Activated naive CD4-positive, alpha-beta T cell treated with anti-CD3 and anti-CD28 coated beads, Interleukin-2, amount 50 U/mL, for 72 hours (primary cell): ENCODE results near the gene C3orf18. TPM values are rescaled to one million over a fixed set of nuclear protein-coding genes. Genes with fewer than 3 reads are reported as not detected.

ENCODE experiments used
- ATAC-seq, 2 donors: fragments of 150-1000 bp; cut with Tn5 transposase; 2 replicates each; pipeline ENCODE4 v1.10.0; 2021; ENCODE audit warnings: mild to moderate bottlenecking in 2 of 2, moderate library complexity in 2 of 2
- DNase-seq, 2 donors: peaks; one replicate each; pipeline ENCODE4 v3.0.0; 2021 to 2022; ENCODE audit warnings: low spot score in 2 of 2
- H3K27ac Mint-ChIP-seq, 2 donors: one replicate each; pipeline ENCODE4 v1.8.0; 2022; ENCODE audit warnings: mild to moderate bottlenecking in 2 of 2, mixed read lengths in 2 of 2
- H3K36me3 Mint-ChIP-seq, 2 donors: one replicate each; pipeline ENCODE4 v1.8.0; 2022; ENCODE audit warnings: mixed read lengths in 2 of 2
- H3K9me3 Mint-ChIP-seq, 2 donors: one replicate each; pipeline ENCODE4 v1.8.0; 2022; ENCODE audit warnings: mixed read lengths in 2 of 2
- total RNA-seq, 2 donors: library from RNA; stranded (reverse); gene quantifications; one replicate each; pipeline ENCODE4 v1.2.3, GENCODE V29; 2022

C3orf18 gene
- total RNA-seq, 2 donors from 2014 or later = 21.4 to 42.4 TPM

DNA sequence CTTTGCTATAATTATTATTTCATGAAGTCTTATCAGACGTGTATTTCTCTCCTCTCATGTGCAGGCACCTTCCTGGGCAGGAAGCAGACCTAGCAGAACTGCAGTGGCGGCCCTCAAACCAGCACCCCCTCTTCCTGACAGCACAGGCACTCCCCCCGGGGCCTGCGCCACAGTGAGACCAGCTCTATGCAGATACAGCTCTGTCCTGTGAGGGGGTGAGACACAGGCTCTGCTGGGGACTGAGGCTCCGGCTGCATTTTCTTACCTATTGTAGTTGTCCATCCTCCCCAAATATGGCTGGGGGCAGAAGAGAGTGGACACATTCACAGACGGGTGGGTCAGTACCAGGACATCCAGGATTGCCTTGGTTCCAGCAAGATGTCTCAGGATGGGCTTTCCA lies 39.0 kb upstream of the C3orf18 start:
- H3K27ac Mint-ChIP-seq = peak overlapping the region; percentile 98 to 99
- H3K36me3 Mint-ChIP-seq = peaks cover 80 to 85% of the 10 kb centered on the region in 2 donors
- H3K9me3 Mint-ChIP-seq = no peaks in the 10 kb centered on the region
- ATAC-seq (no peak), DNase-seq (peak in 1 of 2 donors; percentile 53)

DNA sequence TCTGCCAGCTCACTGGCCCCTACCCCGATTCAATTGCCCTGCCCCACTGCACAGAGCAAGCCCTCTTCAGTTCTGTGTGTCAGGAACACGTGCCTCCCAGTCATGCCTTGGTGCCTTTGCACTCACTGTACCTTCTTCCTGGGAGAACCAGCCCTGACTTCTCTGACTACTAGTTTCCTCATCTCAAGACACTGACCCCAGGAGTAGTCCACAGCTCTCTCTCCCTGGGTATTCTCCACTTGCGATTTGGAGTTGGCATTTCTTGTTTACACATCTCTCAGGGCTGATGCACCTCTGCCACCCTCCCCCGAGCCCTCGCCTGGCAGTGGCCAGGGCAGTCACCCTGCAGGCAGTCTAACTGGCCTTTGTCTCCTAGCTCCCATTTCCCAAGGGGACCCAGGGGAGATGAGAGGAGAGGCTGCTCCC lies 38.4 kb upstream of the C3orf18 start:
- Mint-ChIP-seq H3K9me3 (no peaks in the 10 kb centered on the region), H3K27ac (peak overlapping the region; percentile 98 to 99), H3K36me3 (peaks cover 74 to 82% of the 10 kb centered on the region in 2 donors)
- no peak for ATAC-seq
- DNase-seq = no peak

DNA sequence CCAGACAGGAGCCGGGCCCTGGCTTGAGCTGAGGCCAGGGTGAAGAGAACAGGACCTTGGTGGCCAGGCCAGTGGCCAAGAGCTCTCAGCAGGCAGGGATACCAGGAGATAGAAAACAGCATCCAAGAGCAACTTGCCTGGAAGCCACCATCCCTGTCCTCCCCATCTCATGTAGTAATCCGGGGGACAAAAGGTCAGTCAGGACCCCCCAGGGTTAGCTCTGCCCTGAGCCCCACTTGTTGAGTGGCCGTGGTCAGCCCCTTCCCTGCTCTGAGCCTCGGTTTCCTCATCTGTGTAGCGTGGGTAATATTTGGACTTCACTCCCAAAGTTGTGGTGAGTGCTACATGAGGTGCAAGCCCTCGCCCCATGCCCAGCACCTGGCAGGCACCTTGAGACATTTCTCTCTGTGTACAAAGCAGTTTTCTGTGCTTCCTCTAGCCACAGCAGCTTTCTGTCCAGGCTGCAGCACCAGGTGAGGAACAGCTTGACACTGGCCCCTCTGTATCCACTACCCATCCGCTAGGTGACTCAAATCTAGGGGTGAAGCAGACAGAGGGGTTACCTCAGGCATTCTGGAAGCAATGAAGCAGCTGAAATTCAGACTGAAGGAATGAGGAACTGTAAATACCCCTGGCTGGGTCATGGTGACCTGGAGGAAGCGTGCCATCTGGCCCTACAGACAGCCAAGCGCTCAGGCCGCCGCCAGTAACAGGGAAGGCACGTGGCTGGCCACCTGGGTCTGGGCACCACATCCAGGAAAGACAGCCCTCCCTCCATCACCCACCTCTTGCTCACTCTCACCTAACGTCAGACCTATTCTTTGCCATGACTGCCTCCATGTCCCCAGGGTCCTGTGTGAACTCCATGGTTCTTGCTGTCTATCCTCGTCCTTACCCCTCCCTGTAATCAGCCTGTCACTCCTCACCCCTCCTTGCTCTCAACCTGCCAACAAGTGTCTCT lies 37.4 kb upstream of the C3orf18 start:
- no peak for DNase-seq

DNA sequence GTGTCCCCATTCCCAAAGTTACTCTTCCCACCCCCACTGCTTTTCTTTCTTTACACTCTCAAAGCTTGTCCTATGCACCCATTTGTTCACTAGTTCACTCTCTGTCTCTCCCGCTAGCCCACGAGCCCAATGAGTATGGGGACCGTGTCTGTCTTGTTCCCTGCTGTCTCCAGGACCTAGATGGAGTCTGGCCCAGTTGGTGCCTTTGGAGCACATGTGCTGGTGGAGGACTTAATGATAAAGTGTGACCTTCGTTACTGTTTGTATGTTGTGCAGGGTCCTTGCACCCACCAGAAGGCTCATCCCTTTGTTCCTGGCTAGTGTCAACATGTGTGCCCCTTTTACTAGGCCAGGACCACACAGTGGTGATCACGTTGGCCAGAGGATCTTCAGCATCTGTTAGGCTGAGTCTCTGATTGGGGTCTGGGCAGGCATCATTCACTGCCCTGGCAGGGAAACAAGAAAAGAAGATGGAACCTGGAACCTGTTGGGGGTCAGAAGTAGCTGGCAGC lies 36.6 kb upstream of the C3orf18 start:
- Mint-ChIP-seq H3K9me3 (no peaks in the 10 kb centered on the region), H3K27ac (peak overlapping the region; percentile 98 to 99)

More for the DNA sequence above, 37.4 kb upstream of the C3orf18 start:
- ATAC-seq = no peak
- no peaks in the 10 kb centered on the region for H3K9me3 Mint-ChIP-seq
- H3K27ac Mint-ChIP-seq = peak overlapping the region; percentile 98 to 99
- peaks cover 68 to 76% of the 10 kb centered on the region in 2 donors for H3K36me3 Mint-ChIP-seq

DNA sequence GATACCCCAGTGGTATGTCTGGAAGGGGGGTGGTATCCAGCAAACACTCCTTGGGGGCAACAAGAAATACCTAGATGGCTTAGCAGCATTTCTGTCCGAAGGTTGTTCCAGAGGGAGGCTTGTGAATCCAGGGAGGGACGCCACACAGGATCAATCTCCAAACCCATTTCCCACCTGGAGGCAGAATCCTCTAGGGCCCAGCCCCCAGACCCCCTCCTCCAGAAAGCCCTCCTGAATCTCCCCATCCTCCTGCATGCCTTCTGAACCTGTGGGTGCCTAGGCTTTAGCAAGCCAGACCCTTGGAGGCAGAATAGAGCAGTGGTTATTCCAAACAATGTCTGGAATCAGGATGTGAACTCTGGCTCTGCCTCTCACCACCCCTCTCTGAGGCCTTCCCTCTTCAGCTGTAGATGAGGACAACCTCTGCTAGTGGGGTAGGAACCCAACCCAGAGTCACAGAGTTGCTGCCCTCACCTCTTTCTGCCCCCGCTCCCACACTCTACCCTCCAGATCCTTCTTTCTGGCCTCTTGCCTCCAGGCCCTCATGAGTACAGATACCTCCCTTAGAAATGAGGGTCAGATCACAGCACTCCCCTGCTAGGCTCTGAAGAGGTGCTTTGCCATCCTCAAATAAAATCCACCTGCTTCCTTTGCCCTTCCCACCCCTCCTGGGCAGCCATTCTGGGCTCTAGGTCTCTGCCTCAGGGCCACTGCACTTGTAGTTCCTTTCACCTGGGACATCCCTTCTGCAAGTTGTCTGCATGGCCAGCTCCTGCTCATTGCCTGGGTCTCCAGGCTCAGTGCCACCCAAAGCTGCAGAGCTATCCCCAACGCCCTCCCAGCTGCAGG lies 35.9 kb upstream of the C3orf18 start:
- DNase-seq (no peak), ATAC-seq (no peak)
- H3K27ac Mint-ChIP-seq = peak overlapping the region; percentile 98 to 99
- H3K9me3 Mint-ChIP-seq = no peaks in the 10 kb centered on the region
- peaks cover 59 to 76% of the 10 kb centered on the region in 2 donors for H3K36me3 Mint-ChIP-seq

More for the DNA sequence above, 36.6 kb upstream of the C3orf18 start:
- DNase-seq = no peak
- peaks cover 63 to 76% of the 10 kb centered on the region in 2 donors for H3K36me3 Mint-ChIP-seq
- no peak for ATAC-seq

DNA sequence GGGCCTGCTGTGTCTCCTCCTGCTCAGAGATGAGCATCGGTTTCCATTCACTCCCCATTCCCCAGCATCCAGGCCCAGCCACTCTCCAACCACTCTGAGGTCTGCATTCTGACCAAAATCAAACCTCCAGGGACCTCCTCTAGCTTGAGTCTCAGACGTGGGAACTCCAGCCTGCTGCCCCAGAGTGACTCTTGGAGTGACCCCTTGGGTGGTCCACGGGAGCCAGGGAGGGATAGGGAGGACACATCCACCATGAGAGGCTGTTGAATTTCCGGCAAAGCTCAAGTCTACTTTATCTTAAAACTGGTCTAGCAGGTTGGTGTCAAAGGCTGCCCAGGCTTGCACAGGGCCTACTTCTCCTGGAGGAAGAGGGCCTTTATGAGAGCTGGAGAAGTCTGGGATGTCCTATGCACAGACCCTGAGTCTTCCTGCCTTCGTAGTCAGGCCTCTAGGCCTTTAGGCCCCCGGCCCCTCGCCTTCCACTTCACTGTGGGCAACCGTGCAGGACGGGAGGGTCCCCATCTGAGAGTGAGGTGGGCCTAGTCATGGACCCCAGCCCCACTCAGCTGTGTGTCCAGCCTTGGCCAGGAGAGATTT lies 35.1 kb upstream of the C3orf18 start:
- no peak for DNase-seq
- H3K27ac Mint-ChIP-seq = peak overlapping the region; percentile 98 to 99
- peak in 1 of 2 donors; percentile 12 for ATAC-seq
- H3K36me3 Mint-ChIP-seq = peaks cover 59 to 72% of the 10 kb centered on the region in 2 donors
- no peaks in the 10 kb centered on the region for H3K9me3 Mint-ChIP-seq

DNA sequence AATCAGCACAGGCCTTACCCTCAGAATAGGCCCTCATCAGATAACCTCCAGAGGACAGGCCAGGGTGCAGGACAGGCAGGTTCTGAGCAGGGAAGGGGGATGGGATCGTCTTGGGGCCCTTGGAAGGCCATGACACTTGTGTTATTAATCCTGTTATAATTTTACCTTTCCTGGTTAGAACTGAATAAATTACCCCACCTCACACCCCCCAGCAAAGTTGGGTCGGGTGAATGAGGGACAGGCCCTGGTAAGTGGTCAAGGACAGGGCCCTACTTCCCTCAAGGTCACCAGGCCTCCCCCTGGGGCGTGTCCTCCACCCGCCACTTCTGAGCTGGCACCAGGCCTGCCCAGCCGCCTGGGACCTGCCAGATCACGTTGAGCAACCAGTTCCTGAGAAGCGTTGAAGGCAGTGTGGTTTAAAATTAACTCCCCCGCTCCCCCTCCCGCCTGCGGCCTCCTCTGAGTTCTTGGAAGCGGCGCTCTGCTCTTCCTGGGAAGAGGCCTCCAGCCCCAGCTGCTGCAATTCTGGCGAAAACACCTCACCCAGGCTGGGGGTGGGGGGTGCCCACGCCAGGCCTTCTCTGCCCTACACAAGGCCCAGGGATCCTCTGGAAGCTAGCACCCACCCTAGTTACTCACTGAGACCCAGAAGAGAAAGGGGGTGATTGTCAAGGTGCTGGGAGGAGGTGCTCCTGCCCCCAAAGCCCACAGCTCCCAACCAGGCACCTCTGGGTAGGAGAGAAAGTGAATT lies 33.5 kb upstream of the C3orf18 start:
- DNase-seq (peak; percentile 70 to 95), ATAC-seq (peak; percentile 69)
- H3K27ac Mint-ChIP-seq = peak overlapping the region; percentile 97 to 98
- H3K36me3 Mint-ChIP-seq = peaks cover 43 to 56% of the 10 kb centered on the region in 2 donors
- H3K9me3 Mint-ChIP-seq = no peaks in the 10 kb centered on the region

DNA sequence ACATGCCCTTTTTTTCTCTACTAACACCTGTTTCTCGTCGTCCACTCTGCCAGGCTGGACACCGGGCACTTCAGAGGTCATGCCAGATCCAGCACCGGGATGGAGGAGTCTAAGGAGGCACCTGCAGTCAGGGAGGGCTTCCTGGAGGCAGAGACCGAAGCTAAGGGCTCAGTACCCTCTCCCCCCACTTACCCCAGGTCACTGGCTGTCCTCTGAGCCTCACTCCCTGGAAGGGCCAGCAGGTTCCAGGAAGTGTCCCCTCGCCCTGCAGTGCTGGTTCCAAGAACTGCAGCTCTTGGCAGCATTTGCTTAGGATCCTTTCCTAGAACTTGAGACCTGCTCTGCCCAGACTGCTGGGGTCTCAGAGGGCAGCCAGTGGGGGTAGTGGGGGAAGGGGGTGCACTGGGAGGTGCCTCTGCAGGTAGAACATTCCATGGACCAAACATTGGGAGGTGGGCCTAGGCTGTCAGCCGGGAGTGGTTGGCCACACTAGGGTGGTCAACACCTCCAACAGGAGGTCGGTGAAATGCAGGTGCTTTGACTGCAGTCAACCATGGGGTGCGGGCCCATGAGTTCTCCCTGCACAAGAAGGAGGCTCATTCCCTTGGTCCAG lies 32.7 kb upstream of the C3orf18 start:
- DNase-seq (no peak), ATAC-seq (no peak)
- peak overlapping the region; percentile 97 to 98 for H3K27ac Mint-ChIP-seq
- no peaks in the 10 kb centered on the region for H3K9me3 Mint-ChIP-seq
- peaks cover 35 to 48% of the 10 kb centered on the region in 2 donors for H3K36me3 Mint-ChIP-seq

DNA sequence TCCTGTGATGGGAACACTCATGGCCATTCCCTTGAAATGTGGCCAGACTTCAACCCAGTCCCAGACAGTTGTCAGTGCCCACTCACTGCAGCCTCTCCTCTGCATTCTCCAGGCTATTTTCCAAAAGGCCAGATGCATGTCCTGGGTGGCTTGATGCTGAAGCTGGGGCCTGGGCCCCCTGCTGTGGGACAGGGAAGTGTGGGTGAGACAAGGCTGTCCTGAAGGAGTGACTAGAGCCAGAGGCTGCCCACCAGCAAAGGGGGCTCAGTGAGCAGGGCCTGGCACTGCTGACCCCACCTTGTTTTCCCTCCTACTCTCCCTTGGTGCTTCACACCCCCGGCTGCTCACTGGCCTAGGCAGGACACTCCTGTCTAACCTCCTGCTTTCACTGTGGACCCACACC lies 32.2 kb upstream of the C3orf18 start:
- H3K36me3 Mint-ChIP-seq = peaks cover 30 to 43% of the 10 kb centered on the region in 2 donors
- no peaks in the 10 kb centered on the region for H3K9me3 Mint-ChIP-seq
- ATAC-seq (no peak), DNase-seq (no peak)
- H3K27ac Mint-ChIP-seq = peak overlapping the region; percentile 97 to 98

DNA sequence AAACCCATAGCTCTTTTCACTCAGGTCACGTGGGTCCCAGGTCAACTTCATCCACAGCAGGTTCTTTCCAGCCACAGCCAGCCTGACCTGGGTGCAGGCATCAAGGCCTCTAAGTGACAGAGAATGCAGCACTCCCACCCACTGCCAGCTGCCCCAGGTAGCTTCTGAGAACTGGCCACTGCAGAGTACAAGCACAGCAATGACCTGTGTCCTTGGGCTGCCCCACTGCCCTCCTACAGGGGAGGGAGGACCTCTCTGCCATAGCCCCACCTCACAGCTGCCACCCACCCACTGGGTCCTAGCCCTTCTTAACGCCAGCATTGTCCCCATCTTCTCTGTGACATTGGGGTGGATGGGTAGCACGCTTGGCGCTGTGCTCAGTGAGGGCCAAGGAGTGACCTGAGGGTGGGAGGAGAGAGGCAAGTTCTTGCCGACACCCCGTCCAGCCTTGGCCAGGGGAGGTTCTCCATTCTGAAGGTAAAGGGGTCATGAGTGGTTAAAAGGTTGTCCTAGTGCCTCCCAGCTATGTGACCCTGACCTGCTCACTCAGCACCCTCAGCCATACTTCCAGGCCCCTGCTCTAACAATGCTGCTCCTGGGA lies 31.7 kb upstream of the C3orf18 start:
- Mint-ChIP-seq H3K36me3 (peaks cover 25 to 40% of the 10 kb centered on the region in 2 donors), H3K27ac (peak overlapping the region; percentile 97 to 98), H3K9me3 (no peaks in the 10 kb centered on the region)
- no peak for ATAC-seq
- DNase-seq = no peak

DNA sequence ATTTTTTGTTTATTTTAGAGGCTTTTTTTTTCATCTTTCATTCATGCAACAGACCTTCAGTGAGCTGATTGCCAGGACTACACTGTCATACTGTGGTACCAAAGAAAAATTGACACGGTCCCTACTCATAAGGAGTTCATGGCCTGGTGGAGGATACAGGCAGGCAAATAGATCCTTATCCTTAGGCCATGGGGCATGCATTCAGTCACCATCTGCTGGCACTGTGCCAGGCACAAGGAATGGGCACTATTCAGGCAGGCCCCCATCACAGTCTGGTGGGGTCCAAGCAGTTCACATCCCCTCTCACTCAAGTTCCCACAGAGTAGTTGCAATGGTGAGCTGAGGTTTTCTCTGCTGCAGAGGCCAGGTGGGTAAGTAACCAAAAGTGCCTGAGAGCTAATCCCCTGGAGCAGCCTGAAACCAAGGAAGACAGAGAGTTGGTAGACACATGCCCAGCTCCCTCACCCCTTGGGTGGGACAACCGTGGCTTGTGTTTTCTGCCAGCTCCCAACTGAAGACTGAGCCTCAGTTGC lies 26.8 kb upstream of the C3orf18 start:
- Mint-ChIP-seq H3K27ac (peak overlapping the region; percentile 94 to 99), H3K36me3 (peaks cover 16 to 21% of the 10 kb centered on the region in 2 donors), H3K9me3 (no peaks in the 10 kb centered on the region)
- DNase-seq (no peak), ATAC-seq (no peak)

DNA sequence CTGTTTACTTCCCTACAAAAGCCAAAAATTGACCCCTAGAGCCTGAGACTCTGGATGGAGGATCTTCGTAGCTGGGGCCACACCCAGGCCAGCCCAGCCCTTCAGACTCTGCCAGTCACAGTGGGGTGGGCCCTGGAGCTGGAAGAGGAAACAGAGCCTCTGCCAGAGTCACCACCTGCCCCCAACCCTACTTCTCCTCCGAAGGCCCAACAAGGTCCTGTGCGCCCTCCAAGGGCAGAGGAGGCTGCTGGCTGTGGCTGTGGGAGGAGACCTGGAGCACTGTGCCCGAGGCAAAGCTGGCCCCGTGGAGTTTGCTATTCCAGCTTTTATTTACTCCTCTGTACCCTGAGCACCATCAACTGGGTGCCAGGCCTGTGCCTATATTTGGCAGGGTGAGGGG lies 25.0 kb upstream of the C3orf18 start:
- ATAC-seq = no peak
- no peaks in the 10 kb centered on the region for H3K9me3 Mint-ChIP-seq
- no peak for DNase-seq
- peaks cover 10% of the 10 kb centered on the region in 2 donors for H3K36me3 Mint-ChIP-seq
- H3K27ac Mint-ChIP-seq = peak overlapping the region; percentile 98 to 99

DNA sequence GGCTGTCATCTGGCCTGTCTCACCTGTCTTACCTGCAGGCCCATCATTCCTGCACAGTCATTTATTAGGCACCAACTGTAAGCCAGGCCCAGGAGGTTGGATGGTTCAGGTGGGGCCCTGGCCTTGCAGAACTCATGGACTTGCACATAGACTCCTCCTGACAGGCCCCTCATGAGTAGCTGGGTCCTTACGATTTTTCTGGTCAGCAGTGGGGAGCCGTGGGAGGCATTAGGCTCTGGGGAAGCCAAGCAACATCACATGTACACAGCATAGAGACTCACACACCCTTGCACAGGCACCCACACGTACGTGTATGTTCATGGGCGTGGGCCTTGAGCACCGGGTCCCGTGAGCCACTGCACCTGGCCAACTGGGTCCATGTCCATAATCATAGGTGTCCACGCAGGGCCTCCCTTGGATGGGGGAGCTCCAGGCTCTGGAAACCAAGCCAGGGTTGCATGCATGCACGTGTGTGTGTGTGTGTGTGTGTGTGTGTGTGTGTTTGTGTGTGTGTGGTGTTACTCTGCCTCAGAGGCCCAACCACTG lies 23.7 kb upstream of the C3orf18 start:
- Mint-ChIP-seq H3K9me3 (no peaks in the 10 kb centered on the region), H3K36me3 (peaks cover 15% of the 10 kb centered on the region in 2 donors), H3K27ac (peak overlapping the region; percentile 98 to 99)
- DNase-seq (no peak), ATAC-seq (peak; percentile 4 to 7)

DNA sequence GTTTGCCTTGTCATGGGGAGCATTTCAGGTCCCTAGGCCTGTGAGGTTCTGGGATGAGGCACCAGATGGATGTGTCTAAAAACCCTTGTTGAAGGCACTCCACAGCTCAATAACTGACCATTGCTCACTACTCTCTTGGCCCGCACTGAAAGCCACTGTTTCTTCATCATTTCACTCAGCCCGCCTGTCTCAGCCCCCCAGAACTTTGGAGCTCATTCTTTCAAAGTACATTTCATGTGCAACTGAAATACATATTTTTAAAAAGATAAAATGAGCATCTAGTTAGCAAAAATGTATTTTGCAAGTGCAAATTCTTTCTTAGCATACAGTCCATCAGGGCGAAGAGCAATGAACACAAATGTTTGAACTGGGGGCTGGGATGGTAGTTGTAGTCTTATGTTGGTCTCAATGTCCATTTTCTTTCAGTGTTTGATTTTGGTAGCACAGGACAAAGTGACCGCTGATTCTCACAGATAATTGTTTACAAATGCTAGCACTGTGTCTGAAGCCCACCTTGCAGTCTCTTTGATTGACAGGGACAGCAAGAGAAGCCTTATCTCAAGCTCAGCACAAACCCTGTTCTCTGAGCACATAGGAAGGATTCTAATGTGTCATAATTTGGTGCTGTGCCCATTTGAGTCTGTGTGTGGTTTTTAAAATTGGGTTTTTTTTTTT lies 21.3 kb upstream of the C3orf18 start:
- Mint-ChIP-seq H3K9me3 (no peaks in the 10 kb centered on the region), H3K36me3 (peaks cover 20 to 27% of the 10 kb centered on the region in 2 donors), H3K27ac (peak overlapping the region; percentile 96 to 99)
- DNase-seq (no peak), ATAC-seq (no peak)
